GM20000 (cell line): Measurements from ENCODE around the gene CGN.

ENCODE experiments used
- DNase-seq: peaks from one replicate; pipeline ENCODE4 v3.0.0; 2012; ENCODE audit warnings: low spot score
- CTCF ChIP-seq: IDR thresholded peaks from 2 replicates; pipeline ENCODE4 v1.5.1; 2012; ENCODE audit warnings: mild to moderate bottlenecking, control low read depth; ENCODE audit errors: extremely low read depth, missing control alignments

The CGN gene

GRCh38 chr1:151501474-151501873, 9.7 kb upstream of the CGN start:
- TF ChIP-seq CTCF, result no peak

GRCh38 chr1:151502035-151502700, 9.0 kb upstream of the CGN start:
- DNase-seq, result no peak
- no peak for TF ChIP-seq CTCF

More at GRCh38 chr1:151501474-151501873, 9.7 kb upstream of the CGN start:
- no peak for DNase-seq

GRCh38 chr1:151502859-151503780, 8.1 kb upstream of the CGN start:
- DNase-seq, result no peak
- no peak for TF ChIP-seq CTCF

- no peak for DNase-seq
- no peak for TF ChIP-seq CTCF
Measured at GRCh38 chr1:151504252-151504651, 6.9 kb upstream of the CGN start.

GRCh38 chr1:151504759-151505158, 6.4 kb upstream of the CGN start:
- no peak for DNase-seq
- TF ChIP-seq CTCF, result no peak

GRCh38 chr1:151508833-151509232, 2.4 kb upstream of the CGN start:
- no peak for DNase-seq
- TF ChIP-seq CTCF, result no peak

GRCh38 chr1:151509350-151510019, 1.7 kb upstream of the CGN start:
- no peak for TF ChIP-seq CTCF
- no peak for DNase-seq
